Measurements from ENCODE around the gene NAA80.
A peak's percentile ranks its signal among the peaks of the same experiment; 100 is the strongest.
"Not testable (repeated sequence)": the region's sequence is repeated elsewhere in the genome, so short reads cannot be mapped to it uniquely, and the experiment has no call there.

NAA80 gene

DNA sequence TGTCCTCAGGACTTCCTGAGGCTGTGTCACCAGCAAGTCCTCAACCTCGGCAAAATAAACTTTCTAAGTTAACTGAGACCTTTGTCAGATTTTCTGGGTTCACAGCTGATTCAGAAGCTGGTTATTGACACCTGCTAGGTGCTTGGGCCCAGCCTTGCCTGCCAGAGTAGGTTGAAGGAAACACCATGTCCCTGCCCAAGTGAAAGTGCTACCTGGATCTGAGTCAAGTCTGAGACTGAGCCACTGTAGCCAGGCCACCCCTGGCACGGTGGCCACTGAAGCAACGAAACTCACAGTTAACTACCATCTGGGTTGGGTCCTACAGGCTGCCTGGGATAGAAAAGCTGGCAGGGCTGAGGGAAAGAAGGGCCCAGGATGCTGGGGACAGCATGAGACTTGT is 15.1 kb upstream of the NAA80 start:
- DNase-seq (ENCODE audit: low read depth): no peak

DNA sequence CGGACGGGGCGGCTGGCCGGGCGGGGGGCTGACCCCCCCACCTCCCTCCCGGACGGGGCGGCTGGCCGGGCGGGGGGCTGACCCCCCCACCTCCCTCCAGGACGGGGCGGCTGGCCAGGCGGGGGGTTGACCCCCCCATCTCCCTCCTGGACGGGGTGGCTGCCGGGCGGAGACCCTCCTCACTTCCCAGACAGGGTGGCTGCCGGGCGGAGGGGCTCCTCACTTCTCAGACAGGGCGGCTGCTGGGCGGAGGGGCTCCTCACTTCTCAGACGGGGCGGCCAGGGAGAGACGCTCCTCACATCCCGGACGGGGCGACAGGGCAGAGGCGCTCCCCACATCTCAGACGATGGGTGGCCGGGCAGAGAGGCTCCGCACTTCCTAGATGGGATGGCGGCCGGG is 12.8 kb upstream of the NAA80 start:
- not testable (repeated sequence) for DNase-seq (ENCODE audit: low read depth)

DNA sequence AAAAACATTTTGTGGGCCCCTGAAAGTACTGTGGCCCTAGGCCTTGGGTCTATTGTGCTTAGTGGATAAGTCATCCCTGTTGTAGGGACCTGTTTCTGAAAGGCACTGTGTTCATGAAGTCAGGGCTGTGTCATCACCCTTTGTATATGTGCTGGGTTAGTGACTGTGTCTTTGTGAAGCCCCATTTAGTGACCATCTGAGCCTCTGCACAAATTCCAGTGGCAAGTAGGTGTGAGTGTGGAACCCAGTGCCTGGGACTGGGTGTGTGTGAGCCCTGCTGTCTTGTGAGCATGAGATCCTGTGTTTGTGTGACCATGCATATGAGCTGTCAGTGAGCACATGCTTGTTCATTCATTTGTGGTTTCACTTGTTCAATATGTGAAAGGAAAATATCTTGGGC is 5.4 kb upstream of the NAA80 start:
- no peak for DNase-seq (ENCODE audit: low read depth)

DNA sequence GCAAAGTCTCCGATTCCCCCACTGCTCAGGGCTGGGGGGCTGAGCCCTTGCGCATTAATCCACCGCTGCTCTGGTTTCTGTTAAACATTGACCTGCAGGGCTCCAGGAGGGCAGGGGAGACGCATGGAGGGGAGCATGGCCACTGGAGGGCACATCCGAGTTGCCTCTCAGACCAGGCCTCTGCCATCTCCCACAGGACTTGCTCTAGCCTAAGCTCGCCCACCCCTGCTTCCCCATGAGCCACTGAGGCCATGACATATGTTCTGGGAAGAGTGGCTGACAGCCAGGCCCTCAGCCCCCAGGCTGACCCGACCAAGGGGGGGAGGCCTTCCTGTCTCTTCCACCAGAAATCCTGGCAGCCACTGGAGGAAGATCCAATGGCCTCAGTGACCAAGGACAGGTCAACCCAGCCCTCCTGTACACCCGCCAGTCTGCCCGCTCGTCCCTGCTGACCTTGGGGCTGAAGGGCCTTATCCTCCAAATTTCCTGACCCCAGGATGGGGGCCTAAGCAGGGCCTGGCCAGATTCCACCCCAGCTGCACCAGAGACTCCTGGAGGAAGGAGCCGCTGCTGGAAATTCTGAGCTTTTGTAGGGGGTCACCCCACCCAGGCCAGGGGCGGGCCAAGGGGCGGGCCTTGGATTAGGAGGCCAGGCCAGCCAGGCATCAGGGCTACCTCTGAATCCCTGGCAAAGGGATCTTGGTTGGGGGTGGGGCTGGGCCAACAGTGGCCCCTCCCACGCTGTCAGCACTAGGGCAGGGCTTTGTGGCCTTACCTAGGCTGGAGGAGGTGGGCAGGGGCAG is 4.0 kb upstream of the NAA80 start, which contains the start of gene HYAL1:
HYAL1 (minus strand) TSS at position 562 of the 803 bp plus-strand sequence. CDS start 618 bp downstream, outside the sequence.
- DNase-seq (ENCODE audit: low read depth): no peak

DNA sequence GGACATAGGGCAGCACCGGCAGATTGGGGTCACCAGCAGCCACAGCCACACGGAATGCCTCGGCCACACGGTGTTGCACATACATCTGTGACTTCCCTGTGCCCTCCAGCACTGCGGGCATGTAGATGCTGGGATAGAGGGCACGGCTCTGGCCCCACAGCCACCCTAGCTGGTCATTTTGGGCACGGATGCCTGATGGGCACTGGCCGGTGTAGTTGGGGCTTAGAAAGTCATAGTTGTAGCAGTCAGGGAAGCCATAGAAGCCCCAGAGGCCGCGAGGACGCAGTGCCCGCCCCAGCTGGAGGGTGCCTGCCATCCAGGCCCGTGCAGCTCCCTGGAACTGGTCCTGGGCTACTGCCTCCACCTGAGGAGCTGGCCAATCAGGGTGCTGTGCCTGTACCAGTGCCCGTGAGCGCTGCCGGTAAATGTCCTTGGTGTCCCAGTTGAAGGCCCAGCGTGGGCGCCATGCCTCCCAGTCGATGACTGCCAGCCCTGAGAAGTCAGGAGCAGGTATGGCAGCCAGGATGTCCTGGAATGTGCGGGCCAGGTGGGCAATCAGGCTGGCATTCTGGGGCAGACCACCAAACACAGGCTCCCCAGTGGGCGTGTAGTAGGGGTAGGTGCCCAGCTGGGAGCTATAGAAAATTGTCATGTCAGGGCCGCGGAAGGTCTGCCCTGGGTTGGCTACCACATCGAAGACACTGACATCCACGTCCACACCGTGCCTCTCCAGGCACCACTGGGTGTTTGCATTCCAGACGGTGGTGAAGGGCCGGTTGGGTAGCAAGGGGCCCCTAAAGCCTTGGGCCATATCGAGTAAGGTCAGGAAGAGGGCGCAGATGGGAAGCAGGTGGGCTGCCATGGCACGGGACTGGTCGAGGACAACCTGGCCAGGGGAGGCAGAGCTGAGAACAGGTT is 3.1 kb upstream of the NAA80 start:
- DNase-seq (ENCODE audit: low read depth): no peak

DNA sequence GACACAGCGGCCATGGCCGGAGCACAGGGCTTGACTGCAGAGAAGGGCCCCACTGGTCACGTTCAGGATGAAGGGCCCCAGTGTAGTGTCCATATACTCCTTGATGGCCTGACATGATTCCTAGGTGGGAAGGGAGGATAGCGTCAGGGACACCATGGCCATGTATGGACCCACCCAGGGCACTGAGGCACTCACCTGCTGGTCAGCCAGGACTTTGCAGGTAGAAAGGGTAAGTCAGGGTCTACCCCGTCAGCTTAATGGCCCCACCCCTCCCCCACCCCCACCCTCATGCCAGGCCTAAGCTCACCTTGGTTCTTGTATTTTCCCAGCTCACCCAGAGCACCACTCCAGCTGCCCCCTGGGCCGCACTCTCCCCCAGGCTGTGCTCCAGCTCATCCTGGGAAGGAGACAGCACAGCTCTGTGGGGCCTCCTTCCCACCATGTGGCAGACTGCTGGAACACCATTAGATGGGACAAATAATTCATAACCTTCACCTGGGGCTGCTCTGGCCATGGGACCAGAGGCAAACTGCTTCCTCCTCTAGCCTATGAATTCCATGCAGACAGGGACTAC is 1.6 kb upstream of the NAA80 start:
- DNase-seq (ENCODE audit: low read depth): no peak

DNA sequence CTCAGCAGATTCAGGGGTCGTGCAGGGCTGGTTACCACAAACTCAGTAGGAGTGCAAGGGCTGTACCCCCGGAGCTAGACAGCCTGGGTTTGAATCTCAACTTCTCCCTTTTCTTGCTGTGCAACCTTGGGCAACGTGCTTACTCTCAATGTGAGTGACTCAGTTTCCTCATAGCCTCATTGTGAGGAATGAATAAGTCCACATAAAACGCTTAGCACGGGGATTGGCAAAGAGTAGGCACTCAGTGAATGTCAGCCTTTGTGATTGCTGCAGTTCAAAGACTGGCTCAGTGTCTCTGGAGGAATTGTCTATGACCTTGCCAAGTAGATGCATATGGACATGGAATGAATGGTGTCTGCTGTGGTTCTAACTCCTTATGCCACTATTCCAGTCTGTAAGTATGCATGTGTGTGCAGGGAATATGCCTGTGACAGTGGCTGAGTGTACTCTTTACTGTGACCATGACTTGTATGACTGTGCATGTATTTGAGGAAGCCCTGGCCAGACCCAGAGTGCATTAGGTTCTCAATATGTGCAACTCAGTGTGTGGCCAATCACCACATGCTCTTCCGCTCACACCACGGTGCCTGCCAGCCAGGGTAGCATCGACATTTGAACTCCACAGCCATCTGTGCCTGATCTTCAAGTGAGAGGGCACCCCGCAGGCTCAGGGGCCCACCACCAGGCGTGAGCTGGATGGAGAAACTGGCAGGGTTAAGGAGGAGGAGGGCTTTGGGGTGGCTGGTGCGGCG is 900 bp upstream of the NAA80 start:
- no peak for DNase-seq (ENCODE audit: low read depth)

DNA sequence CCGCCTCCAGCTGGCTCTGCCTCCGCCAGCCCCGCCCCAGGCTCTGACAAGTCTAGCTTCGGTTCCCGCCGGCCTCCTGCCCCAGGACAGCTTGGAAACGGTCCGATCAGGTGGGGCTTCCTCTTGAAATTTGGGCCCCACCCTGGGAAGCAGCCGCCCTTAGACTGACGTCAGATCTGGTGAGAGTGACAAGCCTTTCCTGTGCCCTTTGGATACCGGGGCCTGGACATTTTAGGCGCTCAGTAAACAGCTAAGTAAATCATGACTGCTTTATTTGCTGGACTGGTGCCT is 378 bp upstream of the NAA80 start:
- no peak for DNase-seq (ENCODE audit: low read depth)

DNA sequence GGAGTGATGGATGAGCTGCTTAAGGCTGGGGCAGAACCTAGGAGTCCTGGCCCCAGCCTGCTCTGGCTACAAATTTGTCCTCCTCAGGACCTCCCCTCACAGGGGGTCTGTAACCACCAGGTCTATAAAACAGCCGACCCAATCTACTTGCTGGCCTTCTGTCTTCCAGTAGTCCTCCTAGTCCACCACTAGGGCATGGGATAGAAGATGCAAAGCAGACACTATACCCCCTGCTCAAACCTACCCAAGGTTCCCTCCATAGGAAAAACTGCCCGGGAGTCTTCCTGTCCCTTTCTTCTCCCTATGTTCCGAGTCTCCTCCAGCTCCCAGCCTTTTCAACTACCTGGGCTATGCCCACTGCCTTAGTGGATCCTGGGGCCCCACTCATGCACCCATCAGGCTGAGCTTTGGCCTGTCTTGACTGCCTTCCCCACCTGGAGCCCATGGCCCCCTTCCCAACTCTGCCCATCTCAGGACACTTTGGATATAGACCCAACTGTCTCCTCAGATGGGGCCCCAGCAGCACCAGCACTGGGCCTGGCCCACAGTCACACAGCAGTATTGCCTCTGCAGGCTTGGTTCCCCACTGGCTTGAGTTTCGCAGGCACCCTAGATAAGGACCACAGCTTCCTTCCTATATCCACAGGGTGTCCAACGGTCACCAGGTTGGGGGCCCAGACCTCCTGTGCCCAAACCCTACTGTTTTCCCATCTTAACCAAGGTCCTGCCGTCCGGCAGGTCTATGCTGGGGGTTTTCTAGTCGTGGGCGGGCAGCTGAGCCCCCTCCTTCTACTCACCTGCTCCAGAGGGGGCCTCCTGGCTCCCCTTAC is 1.1 kb downstream of the NAA80 start:
- no peak for DNase-seq (ENCODE audit: low read depth)

DNA sequence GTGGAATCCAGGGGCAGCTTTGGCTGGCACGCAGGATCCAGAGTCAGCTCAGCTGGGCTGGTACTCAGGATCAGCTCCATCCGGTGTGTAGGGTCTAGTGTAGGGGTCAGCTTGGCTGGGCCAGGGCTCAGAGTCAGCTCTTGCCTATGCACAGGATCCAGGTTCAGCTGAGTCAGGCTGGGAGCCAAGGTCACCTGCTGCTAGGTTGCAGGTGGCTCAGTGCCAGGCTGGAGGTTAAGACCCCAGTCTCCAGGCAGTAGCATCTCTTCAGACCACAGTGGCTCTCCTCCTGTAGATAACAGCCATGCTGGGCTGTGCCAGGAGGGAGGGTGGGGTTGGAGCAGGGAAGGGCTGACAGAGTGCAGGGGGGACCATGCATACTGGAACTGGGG is 1.8 kb downstream of the NAA80 start:
- DNase-seq (ENCODE audit: low read depth): no peak

DNA sequence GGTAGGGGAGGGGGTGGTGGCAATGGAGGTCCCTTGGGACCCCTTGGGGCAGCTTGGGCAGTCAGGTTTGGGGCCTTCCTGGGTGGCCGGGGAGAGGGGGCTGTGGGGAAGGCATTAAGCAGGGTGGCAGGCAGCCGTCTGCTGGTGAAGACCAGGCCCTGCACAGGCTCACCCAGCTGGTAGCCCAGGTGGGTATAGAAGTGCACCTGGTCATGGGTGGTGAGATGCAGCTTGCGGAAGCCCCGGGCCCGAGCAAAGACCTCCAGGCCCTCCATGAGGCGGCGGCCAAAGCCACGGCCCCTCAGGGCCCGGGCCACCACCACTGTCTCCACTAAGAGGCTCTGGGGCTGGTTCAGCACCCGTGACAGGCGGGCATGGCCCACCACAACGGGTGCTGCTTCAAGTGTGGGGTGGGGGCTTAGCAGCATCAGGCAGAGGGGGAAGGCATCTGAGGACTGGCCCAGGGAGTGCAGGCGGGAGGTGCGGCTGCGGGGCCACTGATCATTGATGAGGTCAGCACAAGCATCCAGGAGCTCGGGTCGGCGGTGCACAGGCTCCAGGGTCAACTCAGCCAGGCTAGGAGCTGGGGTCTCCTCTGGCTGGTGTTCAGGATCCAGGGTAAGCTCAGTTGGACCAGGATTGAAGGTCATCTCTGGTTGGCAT is 2.4 kb downstream of the NAA80 start:
- no peak for DNase-seq (ENCODE audit: low read depth)

DNA sequence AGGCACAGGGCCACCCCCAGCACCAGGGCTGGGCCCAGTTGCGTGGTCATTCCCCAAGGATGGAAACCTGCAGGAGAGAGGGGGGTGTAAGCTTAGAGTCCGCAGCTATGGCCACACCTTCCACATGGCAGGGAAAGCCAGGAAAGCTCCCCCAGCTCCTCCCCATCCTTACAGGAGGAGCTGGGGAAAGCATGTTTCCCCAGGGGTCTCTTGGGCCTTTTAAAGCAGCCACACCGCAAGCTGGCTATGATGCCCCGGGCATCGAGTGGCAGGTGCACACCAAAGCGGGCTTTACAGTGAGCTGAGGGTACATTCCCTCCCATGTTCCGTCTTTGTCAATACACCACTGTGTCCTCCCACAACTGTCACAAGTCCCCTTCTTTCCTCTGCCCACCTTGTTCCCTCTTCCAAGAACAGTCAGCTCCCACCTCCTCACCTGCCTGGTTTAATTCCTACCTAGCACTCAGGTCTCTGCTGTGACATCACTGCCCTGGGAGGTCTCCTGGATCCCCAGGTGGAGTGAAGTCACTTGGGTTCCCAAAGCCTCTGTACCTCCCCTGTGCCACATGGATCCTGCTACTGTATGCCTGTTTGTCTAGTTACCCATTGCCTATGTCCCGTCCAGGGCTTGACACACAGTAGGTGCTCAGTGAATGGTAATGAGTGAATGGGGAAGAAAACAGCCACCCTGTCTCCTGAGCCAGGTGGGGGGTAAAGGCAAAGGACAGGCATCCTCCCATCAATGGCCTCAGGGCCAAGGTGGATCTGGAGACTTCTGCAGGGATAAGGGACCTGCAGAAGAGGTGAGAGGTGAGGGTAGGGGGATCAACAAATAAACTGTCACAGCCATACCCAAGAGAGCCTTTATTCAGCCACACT is 3.4 kb downstream of the NAA80 start:
- DNase-seq (ENCODE audit: low read depth): no peak

DNA sequence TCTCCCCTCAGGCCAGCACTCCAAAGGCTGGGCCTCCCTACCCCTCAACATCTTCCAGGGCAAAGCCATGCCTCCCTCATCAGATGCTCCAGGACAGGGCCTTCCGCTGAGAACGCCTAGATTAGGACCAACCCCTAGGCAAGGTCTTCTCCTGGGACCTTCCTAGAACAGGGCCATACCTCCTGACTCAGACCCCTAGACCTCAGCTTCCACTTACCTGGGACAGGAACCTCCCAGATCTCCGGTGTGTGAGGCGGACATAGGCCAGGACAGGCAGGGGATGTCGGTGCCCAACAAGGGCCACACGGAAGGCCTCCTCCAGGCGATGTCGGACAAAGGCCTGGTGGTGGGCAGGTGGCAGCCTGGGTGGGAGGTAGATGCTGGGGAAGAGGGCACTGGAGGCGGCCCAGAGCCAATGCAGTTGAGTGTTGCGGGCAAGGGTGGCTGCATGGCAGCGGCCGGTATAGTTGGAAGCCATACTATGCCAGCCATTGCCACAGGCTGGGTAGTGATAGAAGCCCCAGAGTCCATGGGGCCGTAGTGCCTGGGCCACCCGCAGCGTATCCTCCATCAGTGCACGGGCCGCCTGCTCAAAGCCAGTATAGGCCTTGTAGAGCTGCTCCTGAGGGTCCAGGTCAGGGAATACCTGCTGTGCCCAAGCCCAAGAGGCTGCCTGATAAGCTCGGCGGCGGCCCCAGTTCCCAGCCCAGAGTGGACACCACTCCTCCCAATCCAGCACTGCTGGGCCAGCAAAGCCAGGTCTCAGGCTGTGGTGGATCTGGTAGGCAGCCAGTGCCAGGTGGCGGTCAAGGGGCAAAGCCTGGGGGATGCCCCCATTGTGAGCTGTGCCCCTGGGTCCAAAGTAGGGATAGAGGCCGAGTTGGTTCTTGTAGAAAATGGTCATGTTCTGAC is 4.5 kb downstream of the NAA80 start:
- no peak for DNase-seq (ENCODE audit: low read depth)

DNA sequence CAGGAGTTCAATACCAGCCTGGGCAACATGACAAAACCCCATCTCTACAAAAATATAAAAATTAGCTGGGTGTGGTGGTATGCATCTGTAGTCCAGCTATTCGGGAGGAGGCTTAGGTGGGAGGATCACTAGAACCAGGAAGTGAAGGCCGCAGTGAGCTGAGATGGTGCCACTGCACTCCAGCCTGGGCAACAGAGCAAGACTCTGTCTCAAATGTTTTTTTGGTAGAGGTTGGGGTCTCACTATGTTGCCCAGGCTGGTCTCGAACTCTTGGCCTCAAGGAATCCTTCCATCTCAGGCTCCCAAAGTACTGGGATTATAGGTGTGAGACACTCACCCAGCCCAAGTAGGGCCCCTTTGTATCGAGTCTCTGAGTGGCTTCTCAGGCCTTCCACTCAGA is 5.1 kb downstream of the NAA80 start:
- no peak for DNase-seq (ENCODE audit: low read depth)

DNA sequence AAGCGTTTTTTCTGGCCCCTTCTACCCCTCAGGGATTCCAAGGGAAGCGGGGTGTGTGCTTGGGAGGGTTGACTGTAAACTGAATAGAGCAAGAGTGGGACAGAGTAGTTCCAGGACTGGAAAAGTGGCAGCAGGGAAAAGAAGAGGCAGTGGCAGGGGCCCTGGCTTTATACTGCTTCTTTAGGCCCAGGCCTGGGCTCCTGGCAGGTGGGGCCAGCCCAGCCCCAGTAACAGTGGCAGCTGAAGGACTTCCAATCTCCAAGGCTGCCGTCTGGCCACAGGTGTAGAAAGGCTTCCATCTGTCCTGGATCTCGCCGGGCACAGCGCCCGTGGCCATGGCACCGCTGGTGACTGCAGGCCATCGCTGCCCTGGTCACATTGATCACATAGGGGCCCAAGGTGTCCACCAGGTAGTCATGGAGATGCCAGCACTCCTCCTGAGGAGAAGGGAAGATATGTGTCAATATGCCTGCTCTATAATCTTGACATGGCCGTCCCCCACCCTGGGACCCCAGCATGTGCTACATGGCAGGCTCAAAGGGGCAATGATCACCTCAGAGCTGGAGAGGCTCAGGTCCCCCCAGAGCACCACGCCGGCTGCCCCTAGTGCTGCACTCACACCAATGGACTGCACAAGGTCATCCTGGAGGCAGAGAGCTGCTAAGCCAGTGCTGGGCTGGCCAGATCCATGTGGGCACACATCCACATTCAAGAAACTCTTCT is 6.0 kb downstream of the NAA80 start:
- DNase-seq (ENCODE audit: low read depth): no peak

DNA sequence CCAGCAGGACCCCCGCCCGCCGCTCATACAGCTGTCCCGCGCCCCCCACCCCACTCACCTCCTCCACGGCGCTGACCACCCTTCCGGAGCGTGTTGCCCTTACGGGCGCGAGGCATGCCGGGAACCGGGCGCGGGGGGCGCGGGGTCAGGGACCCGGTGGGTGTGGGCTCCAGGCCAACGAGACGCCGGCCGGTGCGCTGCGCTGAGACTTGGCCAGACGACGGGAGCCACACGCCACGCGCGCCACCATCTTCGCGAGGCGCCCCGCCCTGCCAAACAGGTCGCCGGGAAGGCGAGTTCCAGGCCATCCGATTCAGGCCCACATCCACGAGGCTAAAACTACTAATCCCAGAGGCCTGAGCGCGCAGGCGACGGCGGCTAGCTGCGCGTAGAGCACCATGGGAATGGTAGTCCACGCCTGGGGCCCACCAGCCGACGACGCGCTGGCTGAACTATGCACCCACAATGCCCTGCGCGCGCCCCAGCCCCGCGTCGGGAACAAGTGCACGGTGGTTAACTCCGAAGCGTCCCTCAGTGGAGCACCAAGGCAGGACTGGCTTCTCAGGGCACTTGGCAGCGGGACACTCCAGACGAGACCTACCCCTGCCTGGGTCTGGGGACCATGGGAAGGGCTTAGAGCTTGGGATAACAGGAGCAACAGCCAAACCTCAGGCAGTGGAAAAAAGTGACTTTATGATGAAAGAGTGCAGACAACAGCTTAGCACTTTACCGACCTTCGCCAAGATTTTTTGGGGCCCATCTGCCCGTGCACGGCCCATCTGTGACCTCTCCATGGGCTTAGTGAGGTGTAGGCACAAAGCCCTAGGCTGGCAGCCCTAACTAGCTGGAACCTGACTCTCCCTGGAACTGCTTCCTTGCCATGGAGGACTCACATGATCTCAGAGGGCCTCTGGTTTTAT is 6.8 kb downstream of the NAA80 start, which contains the start of gene IFRD2:
IFRD2 (minus strand) TSS at position 271 of the 920 bp plus-strand sequence; CDS start at position 116, 155 bp downstream.
- peak; percentile 84 for DNase-seq (ENCODE audit: low read depth)

DNA sequence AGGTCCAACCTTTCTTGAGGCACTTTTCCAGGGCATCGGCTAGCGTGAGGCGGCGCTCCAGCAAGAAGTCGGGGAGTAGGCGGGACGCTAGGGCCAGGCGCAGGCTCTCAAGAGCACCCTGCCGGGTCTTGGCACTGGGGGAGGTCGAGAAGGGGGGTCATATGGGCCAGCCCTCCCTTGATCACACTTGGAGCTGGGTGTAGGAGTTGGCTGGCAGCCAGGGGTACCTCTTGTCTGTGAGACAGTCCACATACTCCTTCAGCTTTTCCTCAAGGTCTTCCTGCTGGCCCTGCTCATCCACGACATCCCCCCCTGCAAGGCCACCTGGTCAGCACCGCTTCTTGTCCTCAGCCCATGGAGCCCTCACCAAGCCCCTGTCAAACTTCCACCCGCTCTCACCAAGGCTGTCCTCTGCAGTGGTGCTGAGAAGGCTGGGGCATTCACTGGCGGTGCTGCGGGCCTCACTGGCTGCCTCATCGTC is 9.0 kb downstream of the NAA80 start:
- no peak for DNase-seq (ENCODE audit: low read depth)

Data from HS-5 (cell line).